Hematopoietic multipotent progenitor cell treated with erythropoietin and hydrocortisone succinate and interleukin-3 and kit ligand, for 6 days (in vitro differentiated cells): ENCODE data around the gene HPD.

Experiments used
- DNase-seq: peaks from one replicate; pipeline ENCODE4 v3.0.0-alpha.2; 2015

The HPD gene

GRCh38 chr12:121827351-121828099 lies 31.1 kb downstream of the HPD start:
- DNase-seq: no peak

- DNase-seq: no peak
These were observed 32.1 kb downstream of the HPD start for GRCh38 chr12:121826318-121827150.

- DNase-seq: no peak
These were observed 33.6 kb downstream of the HPD start for GRCh38 chr12:121825041-121825523.

- DNase-seq: no peak
These were observed 34.9 kb downstream of the HPD start for GRCh38 chr12:121823727-121824115.

GRCh38 chr12:121823101-121823726 lies 35.4 kb downstream of the HPD start:
- no peak for DNase-seq

- no peak for DNase-seq
These were observed 36.1 kb downstream of the HPD start for GRCh38 chr12:121822393-121823100.

GRCh38 chr12:121820056-121820455 lies 38.6 kb downstream of the HPD start:
- DNase-seq: no peak

- DNase-seq: no peak
These were observed 39.3 kb downstream of the HPD start for GRCh38 chr12:121819212-121819949.

GRCh38 chr12:121817648-121818043 lies 41.0 kb downstream of the HPD start:
- no peak for DNase-seq

- DNase-seq: no peak
These were observed 41.6 kb downstream of the HPD start for GRCh38 chr12:121816925-121817647.

- no peak for DNase-seq
These were observed 43.4 kb downstream of the HPD start for GRCh38 chr12:121815263-121815662.

- no peak for DNase-seq
These were observed 44.1 kb downstream of the HPD start for GRCh38 chr12:121814429-121815119.

GRCh38 chr12:121813951-121814350 lies 44.7 kb downstream of the HPD start:
- DNase-seq: no peak

GRCh38 chr12:121812921-121813896 lies 45.5 kb downstream of the HPD start:
- DNase-seq: no peak

- peak; percentile 84 for DNase-seq
These were observed 46.3 kb downstream of the HPD start for GRCh38 chr12:121812320-121812871.

GRCh38 chr12:121811434-121812319 lies 47.0 kb downstream of the HPD start:
- peak; percentile 72 for DNase-seq

- no peak for DNase-seq
These were observed 47.7 kb downstream of the HPD start for GRCh38 chr12:121810833-121811433.
